Measurements from ENCODE around the gene LYSMD4.

DNA sequence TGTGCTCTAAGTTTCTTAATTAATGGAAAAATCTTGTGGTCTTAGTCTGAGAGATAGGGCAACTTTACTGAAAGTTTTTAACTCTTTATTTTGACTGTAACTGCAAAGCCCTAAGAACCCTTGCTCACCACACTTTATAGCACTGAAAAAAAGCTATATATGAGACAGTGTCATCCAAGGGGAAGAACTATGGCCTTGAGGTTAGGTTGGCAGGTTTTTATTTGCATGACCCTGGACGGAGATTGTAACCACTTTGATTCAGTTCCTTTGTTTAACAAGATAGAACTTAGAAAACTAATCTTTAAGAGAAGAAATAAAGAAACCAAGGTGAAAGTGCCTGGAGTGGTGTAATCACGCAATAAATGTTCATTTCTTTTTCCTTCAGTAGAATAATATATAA, 30.6 kb upstream of the LYSMD4 start:
- TF ChIP-seq, protein P1, sequence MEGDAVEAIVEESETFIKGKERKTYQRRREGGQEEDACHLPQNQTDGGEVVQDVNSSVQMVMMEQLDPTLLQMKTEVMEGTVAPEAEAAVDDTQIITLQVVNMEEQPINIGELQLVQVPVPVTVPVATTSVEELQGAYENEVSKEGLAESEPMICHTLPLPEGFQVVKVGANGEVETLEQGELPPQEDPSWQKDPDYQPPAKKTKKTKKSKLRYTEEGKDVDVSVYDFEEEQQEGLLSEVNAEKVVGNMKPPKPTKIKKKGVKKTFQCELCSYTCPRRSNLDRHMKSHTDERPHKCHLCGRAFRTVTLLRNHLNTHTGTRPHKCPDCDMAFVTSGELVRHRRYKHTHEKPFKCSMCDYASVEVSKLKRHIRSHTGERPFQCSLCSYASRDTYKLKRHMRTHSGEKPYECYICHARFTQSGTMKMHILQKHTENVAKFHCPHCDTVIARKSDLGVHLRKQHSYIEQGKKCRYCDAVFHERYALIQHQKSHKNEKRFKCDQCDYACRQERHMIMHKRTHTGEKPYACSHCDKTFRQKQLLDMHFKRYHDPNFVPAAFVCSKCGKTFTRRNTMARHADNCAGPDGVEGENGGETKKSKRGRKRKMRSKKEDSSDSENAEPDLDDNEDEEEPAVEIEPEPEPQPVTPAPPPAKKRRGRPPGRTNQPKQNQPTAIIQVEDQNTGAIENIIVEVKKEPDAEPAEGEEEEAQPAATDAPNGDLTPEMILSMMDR (conservative IDR thresholded peaks at IDR 0.05; ENCODE audit: low read depth, low read length) = no peak
- TF ChIP-seq EZH2phosphoT487 (IDR thresholded peaks at IDR 0.05; ENCODE audit: borderline replicate concordance, low read length) = no peak

Data from PC-3 (cell line).